HFF-Myc (cell line): ENCODE data around the gene REEP3.

Experiments
- DNase-seq: peaks from one replicate; pipeline ENCODE4 v3.0.0-alpha.2; 2011; ENCODE audit warnings: low read depth; ENCODE audit errors: extremely low read depth
- H3K4me3 ChIP-seq: replicated peaks from 2 replicates; pipeline ENCODE4 v1.5.1; 2011; ENCODE audit warnings: low read depth, mild to moderate bottlenecking, control low read depth, low read length
- TF ChIP-seq, protein P1 (sequence below): IDR thresholded peaks from 2 replicates; pipeline ENCODE4 v1.5.1; 2012; ENCODE audit warnings: mild to moderate bottlenecking, low read depth, low read length, control low read depth; ENCODE audit errors: missing control alignments

Gene REEP3

DNA sequence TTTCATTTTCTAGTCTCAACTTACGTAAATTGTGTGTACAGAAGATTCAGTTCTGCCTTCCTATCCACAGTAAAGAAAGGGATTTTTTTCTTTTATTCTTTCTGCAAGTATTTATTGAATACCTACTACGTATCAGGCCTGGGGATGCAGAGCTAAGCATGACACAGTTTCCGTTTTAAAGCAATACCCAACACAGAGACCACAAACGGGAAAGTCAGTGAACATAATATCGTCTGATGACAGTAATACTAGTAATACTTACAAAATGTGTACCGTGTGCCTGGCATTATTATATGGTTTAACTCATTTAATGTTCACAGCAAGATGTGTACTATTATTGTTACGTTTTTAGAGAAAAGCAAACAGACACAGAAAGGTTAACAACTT is 22.4 kb downstream of the REEP3 start:
- TF ChIP-seq, protein P1, sequence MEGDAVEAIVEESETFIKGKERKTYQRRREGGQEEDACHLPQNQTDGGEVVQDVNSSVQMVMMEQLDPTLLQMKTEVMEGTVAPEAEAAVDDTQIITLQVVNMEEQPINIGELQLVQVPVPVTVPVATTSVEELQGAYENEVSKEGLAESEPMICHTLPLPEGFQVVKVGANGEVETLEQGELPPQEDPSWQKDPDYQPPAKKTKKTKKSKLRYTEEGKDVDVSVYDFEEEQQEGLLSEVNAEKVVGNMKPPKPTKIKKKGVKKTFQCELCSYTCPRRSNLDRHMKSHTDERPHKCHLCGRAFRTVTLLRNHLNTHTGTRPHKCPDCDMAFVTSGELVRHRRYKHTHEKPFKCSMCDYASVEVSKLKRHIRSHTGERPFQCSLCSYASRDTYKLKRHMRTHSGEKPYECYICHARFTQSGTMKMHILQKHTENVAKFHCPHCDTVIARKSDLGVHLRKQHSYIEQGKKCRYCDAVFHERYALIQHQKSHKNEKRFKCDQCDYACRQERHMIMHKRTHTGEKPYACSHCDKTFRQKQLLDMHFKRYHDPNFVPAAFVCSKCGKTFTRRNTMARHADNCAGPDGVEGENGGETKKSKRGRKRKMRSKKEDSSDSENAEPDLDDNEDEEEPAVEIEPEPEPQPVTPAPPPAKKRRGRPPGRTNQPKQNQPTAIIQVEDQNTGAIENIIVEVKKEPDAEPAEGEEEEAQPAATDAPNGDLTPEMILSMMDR, result no peak
- DNase-seq, result no peak
- H3K4me3 ChIP-seq, result no peak overlapping the region

DNA sequence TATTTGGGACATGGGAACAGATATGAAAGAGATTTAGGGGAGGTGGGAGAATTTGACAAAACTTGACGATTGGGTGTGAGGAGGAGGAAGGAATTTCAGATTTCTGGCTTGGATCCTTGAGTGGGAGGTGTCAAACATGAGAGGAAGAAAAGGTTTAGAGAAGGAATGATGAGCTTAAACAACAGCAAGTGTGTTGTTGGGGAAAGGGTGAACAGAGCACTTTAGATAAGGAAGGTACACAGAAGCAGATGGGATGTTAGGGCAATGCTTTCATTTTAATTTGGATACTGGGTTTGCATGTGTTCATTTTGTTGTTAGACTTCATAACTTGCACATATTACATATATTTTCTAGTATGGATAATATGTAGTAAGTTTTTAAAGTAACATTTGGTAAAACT is 23.2 kb downstream of the REEP3 start:
- H3K4me3 ChIP-seq, result no peak overlapping the region
- DNase-seq, result no peak
- TF ChIP-seq, protein P1, result no peak

DNA sequence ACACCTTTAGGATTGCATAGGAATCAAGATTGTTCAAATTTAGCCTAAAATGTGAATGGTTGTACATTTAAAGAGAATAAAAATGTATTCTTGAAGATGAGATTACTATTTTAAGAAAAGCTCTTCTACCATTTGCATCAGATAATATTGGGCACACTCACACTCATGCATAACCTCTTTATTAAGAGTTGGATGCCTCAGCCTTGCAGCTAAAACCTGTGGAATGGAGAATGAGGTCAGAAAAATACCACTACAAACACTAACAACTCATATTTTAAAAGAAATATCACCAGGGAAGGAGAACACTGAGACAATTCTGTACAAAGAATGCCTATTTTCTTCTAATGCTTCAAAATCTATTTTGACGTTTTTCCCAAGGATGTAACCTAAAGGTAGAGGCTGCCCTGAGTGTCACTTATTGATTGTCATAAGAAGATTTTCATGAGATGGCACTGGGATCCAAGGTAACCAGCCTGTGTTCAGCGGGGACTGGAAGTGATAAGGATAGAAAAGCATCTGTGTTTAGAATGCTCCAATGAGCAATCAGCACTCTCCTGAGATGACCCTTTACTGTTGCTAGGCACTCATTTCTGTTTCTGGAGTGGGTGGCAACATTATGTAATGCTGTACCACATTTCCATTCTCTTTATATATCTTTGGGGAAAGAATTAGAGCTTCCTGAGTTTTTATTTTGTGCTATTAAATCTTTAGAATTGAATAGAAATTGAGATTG is 26.6 kb downstream of the REEP3 start:
- no peak for DNase-seq
- H3K4me3 ChIP-seq, result no peak overlapping the region
- TF ChIP-seq, protein P1, result no peak

DNA sequence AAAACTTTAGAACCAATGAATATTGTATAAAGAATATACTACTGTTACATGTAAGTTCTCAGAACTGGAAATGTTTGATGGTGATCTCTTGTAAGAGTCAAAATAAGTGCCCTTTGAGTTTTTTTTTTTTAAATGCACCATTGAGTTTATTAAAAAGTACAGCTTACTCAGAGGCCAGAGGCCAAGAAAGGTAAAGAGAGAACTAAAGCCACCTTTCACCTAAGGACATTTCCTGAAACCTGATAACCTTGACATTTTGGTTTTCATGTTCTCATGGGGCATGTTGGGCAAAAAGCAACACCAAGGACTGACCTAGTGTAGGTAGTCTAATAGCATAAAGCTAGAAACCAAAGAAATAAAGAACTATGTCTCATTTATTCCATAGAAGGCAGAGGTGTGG is 27.7 kb downstream of the REEP3 start:
- H3K4me3 ChIP-seq, result no peak overlapping the region
- DNase-seq, result no peak
- TF ChIP-seq, protein P1, result no peak

DNA sequence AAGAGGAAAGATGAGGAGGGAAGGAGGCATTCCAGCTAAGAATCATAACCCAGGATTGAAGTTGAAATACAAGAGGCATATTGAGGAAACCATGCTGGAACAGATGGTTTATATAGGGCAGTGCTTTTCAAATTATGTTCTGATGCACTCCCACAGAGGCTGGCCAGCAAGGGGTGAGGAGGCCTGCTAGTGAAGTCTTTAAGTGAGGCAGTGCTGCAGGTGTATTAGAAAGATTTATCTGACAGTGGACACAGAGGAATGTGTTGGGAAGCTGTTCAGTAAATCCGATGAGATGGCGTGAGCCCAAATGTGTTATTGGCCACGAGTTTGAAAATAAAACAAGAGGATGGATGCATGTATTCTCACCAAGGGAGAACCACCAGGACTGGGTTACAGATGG is 28.6 kb downstream of the REEP3 start:
- no peak for DNase-seq
- TF ChIP-seq, protein P1, result no peak
- H3K4me3 ChIP-seq, result no peak overlapping the region

DNA sequence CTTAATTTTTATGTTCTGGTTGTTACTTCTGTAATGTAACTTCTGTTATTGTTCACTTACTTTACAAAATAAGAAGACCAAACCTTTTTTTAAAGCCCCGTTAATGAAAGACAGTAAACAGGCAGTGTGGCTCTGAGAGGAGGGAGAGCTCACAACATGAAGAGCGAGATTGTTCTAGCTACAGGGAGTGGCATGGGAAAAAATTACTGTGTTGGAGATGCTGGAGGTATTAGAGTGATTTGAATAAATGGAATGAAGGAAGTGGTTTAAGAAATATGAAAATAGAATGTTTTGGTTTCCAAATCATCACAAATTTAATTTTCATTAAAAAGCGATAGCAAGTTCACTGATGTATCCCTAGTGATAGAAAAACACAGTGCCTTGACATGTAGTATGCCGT is 31.8 kb downstream of the REEP3 start:
- H3K4me3 ChIP-seq, result no peak overlapping the region
- no peak for DNase-seq
- TF ChIP-seq, protein P1, result no peak

DNA sequence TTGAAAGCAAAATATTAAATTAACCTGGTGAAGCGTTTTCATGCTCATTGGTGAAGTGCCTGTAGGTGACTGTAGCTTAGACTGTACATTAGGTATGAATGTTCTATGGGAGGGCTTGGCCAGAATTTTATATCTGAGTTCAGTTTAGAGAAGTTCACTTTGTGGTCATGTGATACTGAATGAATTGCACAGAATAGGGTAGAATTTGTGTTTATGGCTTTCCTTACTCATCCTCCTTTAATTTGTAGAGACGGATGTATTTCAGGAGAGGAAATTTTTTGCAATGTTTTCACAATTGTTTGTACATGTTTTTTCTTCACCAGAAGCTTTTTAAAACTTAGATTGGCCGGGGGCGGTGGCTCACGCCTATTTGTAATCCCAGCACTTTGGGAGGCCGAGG is 32.3 kb downstream of the REEP3 start:
- H3K4me3 ChIP-seq, result no peak overlapping the region
- TF ChIP-seq, protein P1, result no peak
- no peak for DNase-seq
